HEK293 (cell line): ENCODE results near the gene KCNK1.

ENCODE experiments used
- ZNF530 ChIP-seq: fragments of 450-650 bp; formaldehyde crosslinking; IDR thresholded peaks from 2 replicates; pipeline ENCODE4 v1.5.1; 2016; ENCODE audit warnings: low read depth, missing biosample characterization, missing genetic modification characterization
- TF ChIP-seq, protein P1 (sequence below): fragments of 450-650 bp; formaldehyde crosslinking; IDR thresholded peaks from 2 replicates; pipeline ENCODE4 v1.5.1; 2016; ENCODE audit warnings: missing biosample characterization, missing genetic modification characterization
- TF ChIP-seq, protein P2 (sequence below): fragments of 450-650 bp; formaldehyde crosslinking; IDR thresholded peaks from 2 replicates; pipeline ENCODE4 v1.5.1; 2016; ENCODE audit warnings: missing biosample characterization, missing genetic modification characterization

DNA sequence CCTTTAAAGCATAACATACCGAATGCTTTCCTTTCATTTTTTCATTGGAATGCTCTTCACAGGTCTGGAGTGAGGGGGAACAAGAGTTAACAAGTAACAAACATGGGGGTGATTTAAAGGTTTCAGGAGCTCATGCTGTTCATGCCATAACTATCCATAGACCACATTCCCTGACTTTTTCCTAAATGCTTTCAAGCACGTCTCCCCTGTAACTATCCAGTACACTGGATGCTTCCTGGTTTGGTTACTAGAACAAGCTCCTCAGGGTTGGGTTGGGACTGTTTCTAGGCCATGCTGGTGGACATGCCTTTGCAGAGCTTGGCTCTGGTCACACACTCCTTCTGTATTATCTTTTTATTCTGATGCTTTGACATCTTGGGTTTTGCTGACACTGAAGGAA lies 38.6 kb downstream of the KCNK1 start:
- TF ChIP-seq, protein P1, sequence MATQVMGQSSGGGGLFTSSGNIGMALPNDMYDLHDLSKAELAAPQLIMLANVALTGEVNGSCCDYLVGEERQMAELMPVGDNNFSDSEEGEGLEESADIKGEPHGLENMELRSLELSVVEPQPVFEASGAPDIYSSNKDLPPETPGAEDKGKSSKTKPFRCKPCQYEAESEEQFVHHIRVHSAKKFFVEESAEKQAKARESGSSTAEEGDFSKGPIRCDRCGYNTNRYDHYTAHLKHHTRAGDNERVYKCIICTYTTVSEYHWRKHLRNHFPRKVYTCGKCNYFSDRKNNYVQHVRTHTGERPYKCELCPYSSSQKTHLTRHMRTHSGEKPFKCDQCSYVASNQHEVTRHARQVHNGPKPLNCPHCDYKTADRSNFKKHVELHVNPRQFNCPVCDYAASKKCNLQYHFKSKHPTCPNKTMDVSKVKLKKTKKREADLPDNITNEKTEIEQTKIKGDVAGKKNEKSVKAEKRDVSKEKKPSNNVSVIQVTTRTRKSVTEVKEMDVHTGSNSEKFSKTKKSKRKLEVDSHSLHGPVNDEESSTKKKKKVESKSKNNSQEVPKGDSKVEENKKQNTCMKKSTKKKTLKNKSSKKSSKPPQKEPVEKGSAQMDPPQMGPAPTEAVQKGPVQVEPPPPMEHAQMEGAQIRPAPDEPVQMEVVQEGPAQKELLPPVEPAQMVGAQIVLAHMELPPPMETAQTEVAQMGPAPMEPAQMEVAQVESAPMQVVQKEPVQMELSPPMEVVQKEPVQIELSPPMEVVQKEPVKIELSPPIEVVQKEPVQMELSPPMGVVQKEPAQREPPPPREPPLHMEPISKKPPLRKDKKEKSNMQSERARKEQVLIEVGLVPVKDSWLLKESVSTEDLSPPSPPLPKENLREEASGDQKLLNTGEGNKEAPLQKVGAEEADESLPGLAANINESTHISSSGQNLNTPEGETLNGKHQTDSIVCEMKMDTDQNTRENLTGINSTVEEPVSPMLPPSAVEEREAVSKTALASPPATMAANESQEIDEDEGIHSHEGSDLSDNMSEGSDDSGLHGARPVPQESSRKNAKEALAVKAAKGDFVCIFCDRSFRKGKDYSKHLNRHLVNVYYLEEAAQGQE: no peak
- TF ChIP-seq, protein P2, sequence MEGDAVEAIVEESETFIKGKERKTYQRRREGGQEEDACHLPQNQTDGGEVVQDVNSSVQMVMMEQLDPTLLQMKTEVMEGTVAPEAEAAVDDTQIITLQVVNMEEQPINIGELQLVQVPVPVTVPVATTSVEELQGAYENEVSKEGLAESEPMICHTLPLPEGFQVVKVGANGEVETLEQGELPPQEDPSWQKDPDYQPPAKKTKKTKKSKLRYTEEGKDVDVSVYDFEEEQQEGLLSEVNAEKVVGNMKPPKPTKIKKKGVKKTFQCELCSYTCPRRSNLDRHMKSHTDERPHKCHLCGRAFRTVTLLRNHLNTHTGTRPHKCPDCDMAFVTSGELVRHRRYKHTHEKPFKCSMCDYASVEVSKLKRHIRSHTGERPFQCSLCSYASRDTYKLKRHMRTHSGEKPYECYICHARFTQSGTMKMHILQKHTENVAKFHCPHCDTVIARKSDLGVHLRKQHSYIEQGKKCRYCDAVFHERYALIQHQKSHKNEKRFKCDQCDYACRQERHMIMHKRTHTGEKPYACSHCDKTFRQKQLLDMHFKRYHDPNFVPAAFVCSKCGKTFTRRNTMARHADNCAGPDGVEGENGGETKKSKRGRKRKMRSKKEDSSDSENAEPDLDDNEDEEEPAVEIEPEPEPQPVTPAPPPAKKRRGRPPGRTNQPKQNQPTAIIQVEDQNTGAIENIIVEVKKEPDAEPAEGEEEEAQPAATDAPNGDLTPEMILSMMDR (tag by site-specific recombination): no peak
- TF ChIP-seq ZNF530 (tag by site-specific recombination): no peak
